ENCODE measurements around the gene CMTM4.
A peak's percentile ranks its signal among the peaks of the same experiment; 100 is the strongest.
"Not testable (repeated sequence)": the region's sequence is repeated elsewhere in the genome, so short reads cannot be mapped to it uniquely, and the experiment has no call there.

CMTM4 gene

GRCh38 chr16:66703406-66704215 is 7.1 kb upstream of the CMTM4 start:
- no peak for DNase-seq

- DNase-seq: no peak
These were observed 5.0 kb upstream of the CMTM4 start for GRCh38 chr16:66701516-66701915.

- DNase-seq: no peak
These were observed 4.5 kb upstream of the CMTM4 start for GRCh38 chr16:66701026-66701425.

GRCh38 chr16:66699898-66700297 is 3.4 kb upstream of the CMTM4 start:
- no peak for DNase-seq

GRCh38 chr16:66698046-66698445 is 1.5 kb upstream of the CMTM4 start:
- DNase-seq: no peak

- DNase-seq: peak in 1 of 5 donors; percentile 9
These were observed 441 bp downstream of the CMTM4 start for GRCh38 chr16:66695935-66696668.

- no peak for DNase-seq
These were observed 1.0 kb downstream of the CMTM4 start for GRCh38 chr16:66695471-66695934.

GRCh38 chr16:66693149-66693548 is 3.4 kb downstream of the CMTM4 start:
- no peak for DNase-seq

- no peak for DNase-seq
These were observed 4.2 kb downstream of the CMTM4 start for GRCh38 chr16:66692341-66692740.

GRCh38 chr16:66691234-66691633 is 5.3 kb downstream of the CMTM4 start:
- no peak for DNase-seq

GRCh38 chr16:66690106-66690847 is 6.3 kb downstream of the CMTM4 start:
- no peak for DNase-seq

GRCh38 chr16:66689282-66689681 is 7.3 kb downstream of the CMTM4 start:
- DNase-seq: no peak

GRCh38 chr16:66687906-66688625 is 8.5 kb downstream of the CMTM4 start:
- DNase-seq: no peak

- DNase-seq: not testable (repeated sequence)
These were observed 10.9 kb downstream of the CMTM4 start for GRCh38 chr16:66685501-66686115.

GRCh38 chr16:66682271-66682670 is 14.3 kb downstream of the CMTM4 start:
- DNase-seq: no peak

- DNase-seq: no peak
These were observed 14.9 kb downstream of the CMTM4 start for GRCh38 chr16:66681676-66682075.

GRCh38 chr16:66678337-66678736 is 18.2 kb downstream of the CMTM4 start:
- no peak for DNase-seq

- no peak for DNase-seq
These were observed 18.7 kb downstream of the CMTM4 start for GRCh38 chr16:66677836-66678235.

- no peak for DNase-seq
These were observed 19.4 kb downstream of the CMTM4 start for GRCh38 chr16:66677179-66677578.

GRCh38 chr16:66676599-66676998 is 19.9 kb downstream of the CMTM4 start:
- DNase-seq: no peak

- no peak for DNase-seq
These were observed 22.9 kb downstream of the CMTM4 start for GRCh38 chr16:66673691-66674090.

Measured in T-helper 1 cell (primary cell).